ENCODE results near the gene AMER2.

The AMER2 gene

GRCh38 chr13:25192936-25193335 lies 20.8 kb upstream of the AMER2 start:
- TF ChIP-seq CTCF (conservative IDR thresholded peaks at IDR 0.05) = no peak
- H3K27ac ChIP-seq = no peak overlapping the region

GRCh38 chr13:25192489-25192888 lies 20.4 kb upstream of the AMER2 start:
- no peak for TF ChIP-seq CTCF (conservative IDR thresholded peaks at IDR 0.05)
- no peak overlapping the region for H3K27ac ChIP-seq

DNA sequence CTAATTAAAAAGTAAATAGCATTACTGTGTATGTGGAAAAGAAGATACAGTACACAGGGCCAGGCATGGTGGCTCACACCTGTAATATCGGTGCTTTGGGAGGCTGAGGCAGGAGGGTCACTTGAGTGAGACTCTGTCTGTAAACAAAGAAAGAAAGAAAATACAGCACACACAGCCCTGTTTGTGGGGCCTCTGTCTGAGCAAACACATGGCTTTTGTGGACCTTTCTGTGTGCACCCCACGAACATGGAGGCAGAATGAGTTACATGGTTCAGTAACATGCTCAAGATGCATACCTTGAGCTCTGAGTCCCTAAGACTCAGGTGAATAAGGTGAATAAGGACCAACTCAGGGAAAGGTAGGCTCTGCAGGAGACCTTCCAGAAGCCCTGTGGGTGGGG lies 20.0 kb upstream of the AMER2 start:
- TF ChIP-seq CTCF (conservative IDR thresholded peaks at IDR 0.05) = no peak
- no peak overlapping the region for H3K27ac ChIP-seq

GRCh38 chr13:25190771-25191170 lies 18.7 kb upstream of the AMER2 start:
- H3K27ac ChIP-seq = no peak overlapping the region
- TF ChIP-seq CTCF (conservative IDR thresholded peaks at IDR 0.05) = no peak

DNA sequence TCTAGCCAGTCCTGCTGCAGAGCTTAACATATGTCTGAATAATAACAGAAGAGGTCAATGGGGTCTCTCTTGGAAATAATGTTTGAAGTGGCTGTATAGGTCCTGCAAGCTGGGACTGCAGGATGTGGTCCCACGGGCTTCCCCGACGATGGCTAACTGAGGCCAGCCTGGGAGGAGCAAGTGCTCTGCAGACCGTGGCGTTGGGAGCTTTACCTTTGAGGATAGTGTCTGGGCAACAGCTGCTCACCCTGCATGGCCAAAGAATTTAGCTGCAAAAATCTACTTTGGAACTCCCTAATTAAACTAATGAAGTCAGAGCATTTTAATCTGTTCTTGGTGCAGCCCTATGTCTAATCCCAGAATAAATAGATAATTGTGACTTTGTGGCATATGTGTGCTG lies 18.2 kb upstream of the AMER2 start:
- no peak overlapping the region for H3K27ac ChIP-seq

GRCh38 chr13:25187596-25187995 lies 15.5 kb upstream of the AMER2 start:
- no peak for TF ChIP-seq CTCF (conservative IDR thresholded peaks at IDR 0.05)
- no peak overlapping the region for H3K27ac ChIP-seq

More for the DNA sequence above, 18.2 kb upstream of the AMER2 start:
- no peak for TF ChIP-seq CTCF (conservative IDR thresholded peaks at IDR 0.05)

- TF ChIP-seq CTCF (conservative IDR thresholded peaks at IDR 0.05) = no peak
- H3K27ac ChIP-seq = no peak overlapping the region
These were observed 14.1 kb upstream of the AMER2 start for GRCh38 chr13:25186187-25186586.

- no peak overlapping the region for H3K27ac ChIP-seq
These were observed 9.5 kb upstream of the AMER2 start for GRCh38 chr13:25181597-25181996.

More at GRCh38 chr13:25181597-25181996, 9.5 kb upstream of the AMER2 start:
- TF ChIP-seq CTCF (conservative IDR thresholded peaks at IDR 0.05) = no peak
